ENCODE measurements around the gene DCC.

Gene DCC

DNA sequence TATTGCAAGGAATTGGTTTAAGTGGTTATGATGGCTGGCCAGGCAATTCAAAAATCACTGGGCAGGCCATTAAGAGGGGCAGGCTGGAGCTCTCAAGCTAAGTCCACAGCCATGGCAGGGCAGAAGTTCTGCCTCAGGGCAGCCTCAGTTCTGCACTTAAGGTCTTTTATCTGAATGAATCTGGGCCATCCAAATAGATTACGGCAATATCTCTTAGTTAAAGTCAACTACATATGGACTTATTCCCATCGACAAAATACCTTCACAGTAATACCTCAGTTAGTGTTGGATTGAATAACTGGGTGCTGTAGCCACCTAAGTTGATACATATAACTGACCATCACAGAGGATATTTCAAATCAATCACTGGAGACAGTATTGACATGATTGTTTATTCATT is 979.6 kb downstream of the DCC start:
- H3K4me1 ChIP-seq (ENCODE audit: control insufficient read depth, insufficient read depth, low read length, unreplicated experiment) = no peaks in the 10 kb centered on the region
- no peaks in the 10 kb centered on the region for H3K27me3 ChIP-seq (ENCODE audit: insufficient read depth, low read length)
- H3K36me3 ChIP-seq (ENCODE audit: insufficient read depth, low read length) = no peaks in the 10 kb centered on the region
- no peak overlapping the region for H2AFZ ChIP-seq (ENCODE audit: low read length, unreplicated experiment)
- H3K4me3 ChIP-seq (ENCODE audit: low read depth, low read length) = no peak overlapping the region
- H3K79me2 ChIP-seq (ENCODE audit: control insufficient read depth, insufficient read depth, low read length, unreplicated experiment) = no peaks in the 10 kb centered on the region
- no peak overlapping the region for H3K27ac ChIP-seq (ENCODE audit: low read depth, low read length)

DNA sequence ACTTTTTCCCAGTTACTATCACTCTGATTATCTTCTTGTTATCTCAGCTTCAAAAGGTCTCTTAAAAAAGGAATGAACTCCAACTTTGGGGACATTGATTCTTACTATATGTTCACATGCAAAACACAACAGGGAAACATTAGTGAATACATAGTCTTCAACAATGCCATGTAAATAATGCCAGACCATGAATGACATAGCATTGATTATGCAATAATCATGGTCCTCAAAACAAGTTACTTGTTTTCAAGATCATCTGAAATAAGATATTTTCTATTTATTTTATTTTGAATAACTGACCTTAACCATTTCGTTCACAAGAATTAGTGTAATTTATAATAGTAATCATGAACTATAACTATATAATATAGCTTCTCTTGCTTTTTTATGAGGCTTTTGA is 982.2 kb downstream of the DCC start:
- Histone ChIP-seq H3K36me3 (ENCODE audit: insufficient read depth, low read length) (no peaks in the 10 kb centered on the region), H3K79me2 (ENCODE audit: control insufficient read depth, insufficient read depth, low read length, unreplicated experiment) (no peaks in the 10 kb centered on the region), H3K27me3 (ENCODE audit: insufficient read depth, low read length) (no peaks in the 10 kb centered on the region), H2AFZ (ENCODE audit: low read length, unreplicated experiment) (no peak overlapping the region), H3K4me1 (ENCODE audit: control insufficient read depth, insufficient read depth, low read length, unreplicated experiment) (no peaks in the 10 kb centered on the region), H3K4me3 (ENCODE audit: low read depth, low read length) (no peak overlapping the region), H3K27ac (ENCODE audit: low read depth, low read length) (no peak overlapping the region)

DNA sequence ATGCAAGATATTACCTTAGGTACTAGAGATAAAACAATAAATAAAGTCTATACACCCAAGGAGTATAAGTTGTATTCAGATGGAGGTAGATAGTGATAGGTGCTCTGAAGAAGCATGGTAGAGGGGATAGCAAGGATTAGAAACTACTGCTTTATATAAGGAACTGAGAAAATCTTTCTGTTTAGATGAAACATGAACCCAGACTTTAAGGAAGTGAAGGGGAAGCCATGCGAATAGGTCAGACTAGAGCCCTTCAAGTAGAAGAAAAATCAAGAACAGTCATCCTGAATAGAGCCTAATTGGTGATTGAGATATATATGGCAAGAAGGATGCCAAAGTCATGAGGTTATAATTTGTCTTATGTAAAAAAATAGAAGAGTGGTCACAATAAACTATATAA is 984.4 kb downstream of the DCC start:
- no peaks in the 10 kb centered on the region for H3K4me1 ChIP-seq (ENCODE audit: control insufficient read depth, insufficient read depth, low read length, unreplicated experiment)
- H3K27me3 ChIP-seq (ENCODE audit: insufficient read depth, low read length) = no peaks in the 10 kb centered on the region
- H2AFZ ChIP-seq (ENCODE audit: low read length, unreplicated experiment) = no peak overlapping the region
- no peak overlapping the region for H3K4me3 ChIP-seq (ENCODE audit: low read depth, low read length)
- H3K36me3 ChIP-seq (ENCODE audit: insufficient read depth, low read length) = no peaks in the 10 kb centered on the region
- no peak overlapping the region for H3K27ac ChIP-seq (ENCODE audit: low read depth, low read length)
- H3K79me2 ChIP-seq (ENCODE audit: control insufficient read depth, insufficient read depth, low read length, unreplicated experiment) = no peaks in the 10 kb centered on the region

DNA sequence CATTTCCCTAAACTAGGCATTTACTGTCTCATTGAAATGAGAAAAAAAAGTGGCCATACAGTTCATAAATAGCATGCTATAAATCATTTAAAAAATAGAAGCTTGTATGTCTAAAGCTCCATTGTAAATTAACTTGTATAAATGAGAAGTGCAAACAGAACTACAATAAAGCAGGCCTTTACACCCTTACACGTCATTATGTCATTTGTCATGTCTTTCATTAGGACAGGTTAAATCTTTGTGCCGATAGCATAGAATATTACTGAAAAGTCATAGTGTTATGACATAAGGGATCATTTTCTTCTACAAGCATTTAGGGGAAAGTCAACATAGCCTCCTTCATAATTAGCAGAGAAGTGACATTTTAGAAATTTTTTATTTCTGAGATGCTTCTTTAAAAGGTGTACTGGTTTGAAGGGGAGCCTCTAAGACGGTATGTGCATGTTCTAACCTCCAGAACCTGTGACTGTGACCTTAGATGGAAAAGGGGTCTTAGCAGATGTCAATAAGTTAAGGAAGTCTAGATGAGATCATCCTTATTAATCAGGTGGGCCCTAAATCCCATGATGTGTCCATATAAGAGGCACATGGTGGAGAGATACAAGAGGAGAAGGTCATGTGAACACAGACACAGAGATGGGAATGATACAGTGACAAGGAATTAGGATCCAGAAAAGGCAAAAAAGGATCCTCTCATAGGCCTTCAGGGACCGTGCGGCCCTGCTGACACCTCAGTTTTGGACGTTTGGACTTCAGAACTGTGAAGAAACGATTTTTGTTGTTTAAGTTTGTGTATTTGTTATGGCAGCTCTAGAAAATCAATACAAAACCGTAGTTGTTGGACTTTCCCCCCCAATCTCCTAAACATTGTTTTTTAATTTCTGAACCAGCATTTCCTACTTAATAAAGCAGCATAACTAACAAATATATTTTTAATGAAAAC is 1020.8 kb downstream of the DCC start:
- Histone ChIP-seq H3K4me3 (ENCODE audit: low read depth, low read length) (no peak overlapping the region), H2AFZ (ENCODE audit: low read length, unreplicated experiment) (no peak overlapping the region), H3K27me3 (ENCODE audit: insufficient read depth, low read length) (no peaks in the 10 kb centered on the region), H3K4me1 (ENCODE audit: control insufficient read depth, insufficient read depth, low read length, unreplicated experiment) (no peaks in the 10 kb centered on the region), H3K27ac (ENCODE audit: low read depth, low read length) (no peak overlapping the region), H3K79me2 (ENCODE audit: control insufficient read depth, insufficient read depth, low read length, unreplicated experiment) (no peaks in the 10 kb centered on the region), H3K36me3 (ENCODE audit: insufficient read depth, low read length) (no peaks in the 10 kb centered on the region)

DNA sequence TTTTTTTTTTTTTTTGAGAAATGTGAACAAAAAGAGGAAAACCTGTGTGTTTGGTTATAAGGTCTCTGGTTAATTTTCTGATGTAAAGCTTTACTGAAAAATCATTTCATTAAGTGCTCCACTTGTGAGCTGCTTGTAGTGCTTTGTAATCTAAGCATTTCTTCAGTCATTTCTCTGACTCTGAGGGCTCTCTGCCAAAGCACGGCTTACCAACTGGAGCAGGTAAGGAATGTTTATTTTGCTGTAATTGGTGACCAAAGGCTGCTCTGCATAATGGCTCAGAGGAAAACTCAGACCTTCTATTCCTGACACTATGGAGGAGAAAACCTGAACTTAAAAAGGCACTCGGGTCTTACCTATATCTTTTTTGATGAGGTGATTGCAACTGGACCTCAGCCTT is 1035.6 kb downstream of the DCC start:
- no peaks in the 10 kb centered on the region for H3K4me1 ChIP-seq (ENCODE audit: control insufficient read depth, insufficient read depth, low read length, unreplicated experiment)
- H3K27ac ChIP-seq (ENCODE audit: low read depth, low read length) = no peak overlapping the region
- H3K4me3 ChIP-seq (ENCODE audit: low read depth, low read length) = no peak overlapping the region
- no peaks in the 10 kb centered on the region for H3K27me3 ChIP-seq (ENCODE audit: insufficient read depth, low read length)
- no peak overlapping the region for H2AFZ ChIP-seq (ENCODE audit: low read length, unreplicated experiment)
- H3K36me3 ChIP-seq (ENCODE audit: insufficient read depth, low read length) = no peaks in the 10 kb centered on the region
- no peaks in the 10 kb centered on the region for H3K79me2 ChIP-seq (ENCODE audit: control insufficient read depth, insufficient read depth, low read length, unreplicated experiment)

DNA sequence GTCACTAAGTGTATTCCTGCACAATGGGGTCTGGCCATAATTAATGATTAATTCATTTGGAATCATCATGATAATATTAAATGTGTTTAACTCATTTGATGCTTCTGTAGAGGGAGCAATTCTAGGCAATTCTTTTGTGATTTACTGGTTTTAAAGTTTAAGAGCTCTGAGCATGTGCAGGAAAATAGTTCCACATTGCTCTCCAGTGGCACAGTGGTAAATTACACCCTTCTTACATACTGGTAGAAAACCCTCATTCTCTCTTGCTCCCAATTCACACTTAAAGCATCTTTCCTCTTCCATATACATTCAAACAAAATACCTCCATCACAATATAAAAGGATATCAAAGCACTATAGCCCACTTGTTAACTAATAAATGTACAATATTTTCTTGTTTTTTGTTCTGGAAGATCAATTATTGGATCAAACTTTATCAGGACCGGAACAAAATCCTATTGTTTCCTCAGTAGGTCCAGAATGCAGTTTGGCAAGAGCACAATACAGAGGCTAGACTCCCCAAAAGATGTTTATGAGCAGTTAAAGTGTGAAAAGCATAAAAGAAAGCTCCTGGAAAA is 1040.2 kb downstream of the DCC start:
- Histone ChIP-seq H3K4me1 (ENCODE audit: control insufficient read depth, insufficient read depth, low read length, unreplicated experiment) (no peaks in the 10 kb centered on the region), H3K27me3 (ENCODE audit: insufficient read depth, low read length) (no peaks in the 10 kb centered on the region), H3K27ac (ENCODE audit: low read depth, low read length) (no peak overlapping the region), H3K79me2 (ENCODE audit: control insufficient read depth, insufficient read depth, low read length, unreplicated experiment) (no peaks in the 10 kb centered on the region), H2AFZ (ENCODE audit: low read length, unreplicated experiment) (no peak overlapping the region), H3K4me3 (ENCODE audit: low read depth, low read length) (no peak overlapping the region), H3K36me3 (ENCODE audit: insufficient read depth, low read length) (no peaks in the 10 kb centered on the region)

DNA sequence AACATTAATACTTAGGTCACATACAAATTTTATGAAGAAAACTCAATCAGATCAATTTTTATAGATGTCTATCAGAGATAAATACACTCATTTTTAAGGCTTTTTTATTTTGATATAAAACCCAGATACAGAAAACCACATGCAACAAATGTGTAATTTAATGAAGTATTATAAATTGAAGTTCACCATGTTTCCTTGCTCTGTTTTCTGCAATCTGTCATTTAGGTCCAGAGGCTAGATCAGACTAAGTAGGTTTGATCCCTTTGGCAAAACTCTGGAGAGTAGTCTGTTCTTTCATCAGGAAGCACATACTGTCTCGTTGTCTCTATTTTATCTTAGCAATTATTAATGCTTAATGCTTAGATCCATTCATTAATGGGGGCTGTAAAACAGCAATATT is 1042.9 kb downstream of the DCC start:
- no peaks in the 10 kb centered on the region for H3K27me3 ChIP-seq (ENCODE audit: insufficient read depth, low read length)
- no peak overlapping the region for H2AFZ ChIP-seq (ENCODE audit: low read length, unreplicated experiment)
- H3K36me3 ChIP-seq (ENCODE audit: insufficient read depth, low read length) = no peaks in the 10 kb centered on the region
- no peak overlapping the region for H3K27ac ChIP-seq (ENCODE audit: low read depth, low read length)
- H3K4me3 ChIP-seq (ENCODE audit: low read depth, low read length) = no peak overlapping the region
- no peaks in the 10 kb centered on the region for H3K4me1 ChIP-seq (ENCODE audit: control insufficient read depth, insufficient read depth, low read length, unreplicated experiment)
- no peaks in the 10 kb centered on the region for H3K79me2 ChIP-seq (ENCODE audit: control insufficient read depth, insufficient read depth, low read length, unreplicated experiment)

DNA sequence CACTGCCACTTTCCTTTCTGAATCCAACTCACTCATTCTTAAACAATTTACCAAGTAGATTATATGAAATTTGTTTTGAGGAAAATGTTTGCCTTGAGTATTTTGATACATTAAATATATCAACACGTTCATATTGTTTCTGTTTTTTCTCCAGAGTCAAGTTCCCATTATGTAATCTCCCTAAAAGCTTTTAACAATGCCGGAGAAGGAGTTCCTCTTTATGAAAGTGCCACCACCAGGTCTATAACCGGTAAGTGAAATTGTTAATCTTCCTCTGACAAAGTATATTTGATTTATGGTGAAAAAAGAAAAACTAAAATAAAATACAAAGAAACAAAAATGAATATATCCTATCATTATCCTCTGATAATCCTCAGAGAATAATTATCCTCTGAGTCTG is 1045.9 kb downstream of the DCC start:
- Histone ChIP-seq H3K79me2 (ENCODE audit: control insufficient read depth, insufficient read depth, low read length, unreplicated experiment) (no peaks in the 10 kb centered on the region), H3K36me3 (ENCODE audit: insufficient read depth, low read length) (no peaks in the 10 kb centered on the region), H3K27me3 (ENCODE audit: insufficient read depth, low read length) (no peaks in the 10 kb centered on the region), H2AFZ (ENCODE audit: low read length, unreplicated experiment) (no peak overlapping the region), H3K4me1 (ENCODE audit: control insufficient read depth, insufficient read depth, low read length, unreplicated experiment) (no peaks in the 10 kb centered on the region), H3K4me3 (ENCODE audit: low read depth, low read length) (no peak overlapping the region), H3K27ac (ENCODE audit: low read depth, low read length) (no peak overlapping the region)

DNA sequence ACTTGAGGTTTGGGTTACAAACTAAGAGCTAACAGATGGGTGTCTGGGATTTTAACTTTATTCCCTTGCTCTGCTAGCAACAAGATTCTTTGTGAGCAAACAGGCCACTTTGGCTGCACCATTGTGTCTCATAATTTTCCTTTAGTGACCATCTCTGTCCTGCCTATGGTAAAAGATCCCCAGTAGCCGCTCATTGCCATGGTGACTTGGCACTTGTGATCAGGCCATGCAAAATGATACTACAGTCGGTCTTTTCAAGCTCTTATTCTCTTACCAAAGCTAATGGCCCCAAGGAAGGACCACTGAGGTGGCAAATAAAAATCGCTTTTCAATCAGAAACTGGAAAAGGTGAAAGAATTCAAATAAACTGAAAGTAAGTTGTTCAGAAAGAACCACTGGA is 1047.6 kb downstream of the DCC start:
- H3K4me3 ChIP-seq (ENCODE audit: low read depth, low read length) = no peak overlapping the region
- H3K27ac ChIP-seq (ENCODE audit: low read depth, low read length) = no peak overlapping the region
- no peaks in the 10 kb centered on the region for H3K36me3 ChIP-seq (ENCODE audit: insufficient read depth, low read length)
- no peaks in the 10 kb centered on the region for H3K27me3 ChIP-seq (ENCODE audit: insufficient read depth, low read length)
- H2AFZ ChIP-seq (ENCODE audit: low read length, unreplicated experiment) = no peak overlapping the region
- H3K79me2 ChIP-seq (ENCODE audit: control insufficient read depth, insufficient read depth, low read length, unreplicated experiment) = no peaks in the 10 kb centered on the region
- no peaks in the 10 kb centered on the region for H3K4me1 ChIP-seq (ENCODE audit: control insufficient read depth, insufficient read depth, low read length, unreplicated experiment)

DNA sequence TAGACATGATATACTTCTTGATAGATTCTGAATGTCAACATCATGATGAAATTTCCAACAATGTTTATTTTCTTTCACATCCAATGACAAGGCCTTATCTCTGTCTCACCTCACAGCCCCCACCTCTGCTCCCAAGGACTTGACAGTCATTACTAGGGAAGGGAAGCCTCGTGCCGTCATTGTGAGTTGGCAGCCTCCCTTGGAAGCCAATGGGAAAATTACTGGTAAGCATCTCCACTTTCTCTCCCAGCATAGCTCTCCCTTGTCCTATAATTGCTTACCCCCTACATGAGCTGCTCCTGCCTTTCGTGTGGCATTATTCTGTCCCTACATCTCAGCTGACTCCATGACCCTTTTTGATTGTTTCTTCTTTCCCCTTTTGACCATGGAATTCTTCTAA is 1062.7 kb downstream of the DCC start:
- H3K27me3 ChIP-seq (ENCODE audit: insufficient read depth, low read length) = no peaks in the 10 kb centered on the region
- H3K27ac ChIP-seq (ENCODE audit: low read depth, low read length) = no peak overlapping the region
- H3K4me3 ChIP-seq (ENCODE audit: low read depth, low read length) = no peak overlapping the region
- H3K36me3 ChIP-seq (ENCODE audit: insufficient read depth, low read length) = no peaks in the 10 kb centered on the region
- no peaks in the 10 kb centered on the region for H3K4me1 ChIP-seq (ENCODE audit: control insufficient read depth, insufficient read depth, low read length, unreplicated experiment)
- H2AFZ ChIP-seq (ENCODE audit: low read length, unreplicated experiment) = no peak overlapping the region
- H3K79me2 ChIP-seq (ENCODE audit: control insufficient read depth, insufficient read depth, low read length, unreplicated experiment) = no peaks in the 10 kb centered on the region

DNA sequence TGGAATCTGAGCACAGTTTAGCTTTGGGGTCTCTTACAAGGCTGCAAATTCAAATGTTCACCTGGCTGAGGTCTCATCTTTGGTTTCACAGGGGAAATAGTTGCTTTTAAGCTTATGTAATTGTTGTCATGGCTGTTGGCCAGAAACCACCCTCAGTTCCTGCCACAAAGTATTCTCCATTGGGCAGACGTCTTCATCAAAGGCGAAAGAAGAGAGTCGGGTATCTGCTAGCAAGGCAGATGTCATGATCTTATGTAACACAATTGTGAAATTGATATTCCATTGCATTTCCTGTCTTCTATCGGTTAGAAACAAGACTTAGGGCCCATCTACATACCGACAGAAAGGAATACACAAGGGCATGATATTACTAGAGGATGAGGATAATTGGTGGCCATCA is 1068.3 kb downstream of the DCC start:
- Histone ChIP-seq H3K36me3 (ENCODE audit: insufficient read depth, low read length) (no peaks in the 10 kb centered on the region), H3K27ac (ENCODE audit: low read depth, low read length) (no peak overlapping the region), H3K4me3 (ENCODE audit: low read depth, low read length) (no peak overlapping the region), H3K4me1 (ENCODE audit: control insufficient read depth, insufficient read depth, low read length, unreplicated experiment) (no peaks in the 10 kb centered on the region), H3K79me2 (ENCODE audit: control insufficient read depth, insufficient read depth, low read length, unreplicated experiment) (no peaks in the 10 kb centered on the region), H2AFZ (ENCODE audit: low read length, unreplicated experiment) (no peak overlapping the region), H3K27me3 (ENCODE audit: insufficient read depth, low read length) (no peaks in the 10 kb centered on the region)

Data from ACC112 (cell line).